CD4-positive, alpha-beta memory T cell (primary cell): Measurements from ENCODE around the gene SYT7. TPM values are rescaled to one million over a fixed set of nuclear protein-coding genes. Genes with fewer than 3 reads are reported as not detected.

Experiments used
- CTCF ChIA-PET: fragments of 350-600 bp; sonication (Branson Sonifier 250); formaldehyde crosslinking; loops from one replicate; lab custom pipeline; 2021; ENCODE audit warnings: inconsistent platforms; ENCODE audit not compliant: partially characterized antibody; lab: Charles Lee
- POLR2A ChIA-PET: fragments of 350-600 bp; sonication (Branson Sonifier 250); formaldehyde crosslinking; loops from one replicate; lab custom pipeline; 2021; ENCODE audit not compliant: partially characterized antibody; lab: Charles Lee
- DNase-seq, 5 donors: peaks; one replicate each; pipeline versions ENCODE4 v3.0.0 to v3.0.0-alpha.2; 2020 to 2022; ENCODE audit warnings: mixed read lengths in 1 of 5
- H3K27ac ChIP-seq: one replicate; pipeline ENCODE4 v1.7.0; 2013; ENCODE audit warnings: low read depth, low read length
- H3K27me3 ChIP-seq: 2 replicates; pipeline ENCODE4 v1.7.0; 2013; ENCODE audit warnings: mild to moderate bottlenecking, low read length, moderate library complexity; ENCODE audit not compliant: insufficient read depth
- H3K36me3 ChIP-seq: 2 replicates; pipeline ENCODE4 v1.7.0; 2013; ENCODE audit warnings: mild to moderate bottlenecking, low read length, moderate library complexity; ENCODE audit not compliant: insufficient read depth
- H3K4me1 ChIP-seq: 2 replicates; pipeline ENCODE4 v1.7.0; 2013; ENCODE audit warnings: mild to moderate bottlenecking, low read length, moderate library complexity; ENCODE audit not compliant: insufficient read depth
- H3K4me3 ChIP-seq, 2 donors: one replicate each; pipeline ENCODE4 v1.7.0; 2013; ENCODE audit warnings: low read length in 2 of 2, mild to moderate bottlenecking in 1 of 2
- H3K9me3 ChIP-seq, 2 donors: one replicate each; pipeline ENCODE4 v1.7.0; 2013; ENCODE audit warnings: low read length in 2 of 2, control low read depth in 1 of 2; ENCODE audit not compliant: control insufficient read depth in 1 of 2
- H3K27ac Mint-ChIP-seq, 7 donors: one replicate each; pipeline ENCODE4 v1.8.0; 2020 to 2021; ENCODE audit warnings: mixed read lengths in 7 of 7, mild to moderate bottlenecking in 6 of 7, inconsistent platforms in 3 of 7, moderate library complexity in 3 of 7
- H3K27me3 Mint-ChIP-seq, 2 donors: one replicate each; pipeline ENCODE4 v1.8.0; 2020 to 2021; ENCODE audit warnings: mixed read lengths in 2 of 2
- H3K36me3 Mint-ChIP-seq, 2 donors: one replicate each; pipeline ENCODE4 v1.8.0; 2020 to 2021; ENCODE audit warnings: mixed read lengths in 2 of 2, inconsistent platforms in 1 of 2, mild to moderate bottlenecking in 1 of 2
- H3K4me1 Mint-ChIP-seq, 4 donors: one replicate each; pipeline ENCODE4 v1.8.0; 2020 to 2021; ENCODE audit warnings: mixed read lengths in 4 of 4, mild to moderate bottlenecking in 1 of 4
- H3K4me3 Mint-ChIP-seq, 8 donors: one replicate each; pipeline ENCODE4 v1.8.0; 2020 to 2021; ENCODE audit warnings: mixed read lengths in 8 of 8, mild to moderate bottlenecking in 7 of 8, moderate library complexity in 6 of 8, inconsistent platforms in 3 of 8
- H3K9me3 Mint-ChIP-seq, 8 donors: one replicate each; pipeline ENCODE4 v1.8.0; 2020 to 2021; ENCODE audit warnings: mixed read lengths in 8 of 8, mild to moderate bottlenecking in 5 of 8, inconsistent platforms in 3 of 8, moderate library complexity in 1 of 8
- intact Hi-C: fragments of 100-400 bp; cut with micrococcal nuclease; formaldehyde crosslinking; loops from one replicate; pipeline ENCODE4 v1.15.1; 2023
- polyA plus RNA-seq, 2 donors: library from polyadenylated mRNA; unstranded; fragments of 300-500 nt; fragmentation: Illumina TruSeq; gene quantifications; one replicate each; pipeline ENCODE4 v1.2.3, GENCODE V29; 2021
- total RNA-seq, 2 experiments: library from RNA; stranded (reverse); gene quantifications; one replicate each; pipeline ENCODE4 v1.2.3, GENCODE V29; 2021

The SYT7 gene
- total and polyA plus RNA-seq, 4 experiments from 2014 or later = not detected

GRCh38 chr11:61510166-61510919 is 70.5 kb downstream of the SYT7 start:
- ChIA-PET CTCF (interaction anchor here (1.5 kb wide), 1 partner anchor 7 kb away, joined by 3 read pairs; no protein-coding TSS in a partner anchor), POLR2A (interaction anchor here (1.2 kb wide), 1 partner anchor 174 kb away, joined by 3 read pairs; no protein-coding TSS in a partner anchor)
- H3K4me3 Mint-ChIP-seq = peak overlapping the region in 2 of 8 donors; percentile 17 to 33
- Histone ChIP-seq H3K4me1 (peaks cover 17% of the 10 kb centered on the region), H3K4me3 (no peak overlapping the region), H3K36me3 (no peaks in the 10 kb centered on the region), H3K9me3 (no peaks in the 10 kb centered on the region), H3K27ac (no peak overlapping the region), H3K27me3 (peaks cover 16% of the 10 kb centered on the region)
- peaks cover 26 to 33% of the 10 kb centered on the region in 2 donors for H3K27me3 Mint-ChIP-seq
- peaks cover 3 to 10% (median 6%) of the 10 kb centered on the region in 4 donors for H3K4me1 Mint-ChIP-seq
- no peaks in the 10 kb centered on the region for H3K9me3 Mint-ChIP-seq
- H3K36me3 Mint-ChIP-seq = no peaks in the 10 kb centered on the region
- no peak for DNase-seq
- intact Hi-C loops = no loop called here
- no peak overlapping the region for H3K27ac Mint-ChIP-seq

DNA sequence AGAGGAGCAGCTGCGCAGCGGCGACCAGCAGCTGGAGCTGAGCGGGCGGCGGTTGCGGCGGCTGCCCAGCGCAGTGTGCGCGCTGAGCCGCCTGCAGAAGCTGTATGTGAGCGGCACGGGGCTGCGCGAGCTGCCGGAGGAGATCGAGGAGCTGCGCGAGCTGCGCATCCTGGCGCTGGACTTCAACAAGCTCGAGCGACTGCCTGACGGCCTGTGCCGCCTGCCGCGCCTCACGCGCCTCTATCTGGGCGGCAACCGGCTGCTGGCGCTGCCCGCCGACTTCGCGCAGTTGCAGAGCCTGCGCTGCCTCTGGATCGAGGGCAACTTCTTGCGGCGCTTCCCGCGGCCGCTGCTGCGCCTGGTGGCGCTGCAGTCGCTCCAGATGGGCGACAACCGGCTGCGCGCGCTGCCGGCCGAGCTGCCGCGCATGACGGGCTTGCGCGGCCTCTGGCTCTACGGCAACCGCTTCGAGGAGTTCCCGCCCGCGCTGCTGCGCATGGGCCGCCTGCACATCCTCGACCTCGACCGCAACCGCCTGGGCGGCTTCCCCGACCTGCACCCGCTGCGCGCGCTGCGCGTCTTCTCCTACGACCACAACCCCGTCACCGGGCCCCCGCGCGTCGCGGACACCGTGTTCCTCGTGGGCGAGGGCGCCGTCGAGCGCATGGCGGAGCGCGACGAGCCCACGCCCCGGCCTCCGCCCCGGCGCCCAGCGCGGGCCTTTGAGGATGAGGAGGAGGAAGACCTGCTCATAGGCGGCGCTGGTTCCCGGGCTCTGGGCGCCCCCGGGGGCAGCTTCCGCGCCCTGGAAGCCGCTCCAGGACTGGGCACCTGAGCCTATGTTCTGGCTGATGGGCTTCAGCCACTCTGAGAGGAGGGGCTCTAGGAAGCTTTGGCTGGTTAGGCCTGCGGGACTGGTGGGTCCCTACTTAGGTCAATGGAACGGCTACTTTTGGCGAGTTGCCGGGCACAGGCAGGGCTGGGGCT is 71.5 kb downstream of the SYT7 start:
- H3K4me3 Mint-ChIP-seq = peak overlapping the region in 7 of 8 donors; percentile 17 to 64 (median 54)
- H3K4me1 Mint-ChIP-seq = peaks cover 3 to 10% (median 6%) of the 10 kb centered on the region in 4 donors
- no peaks in the 10 kb centered on the region for H3K9me3 Mint-ChIP-seq
- intact Hi-C loops = no loop called here
- POLR2A ChIA-PET = interaction anchor here (1.2 kb wide), 2 partner anchors 80 to 173 kb away, joined by 3 read pairs; partner anchors contain the start of gene CPSF7
- DNase-seq = peak; percentile 45 to 68 (median 60)
- CTCF ChIA-PET = interaction anchor here (0.6 to 1.5 kb wide), 3 partner anchors 8 to 234 kb away, joined by 3 read pairs; no protein-coding TSS in a partner anchor
- Histone ChIP-seq H3K27ac (no peak overlapping the region), H3K4me1 (peaks cover 17% of the 10 kb centered on the region), H3K36me3 (no peaks in the 10 kb centered on the region), H3K27me3 (peaks cover 16% of the 10 kb centered on the region), H3K9me3 (no peaks in the 10 kb centered on the region), H3K4me3 (peak overlapping the region; percentile 5 to 11)
- peaks cover 28 to 36% of the 10 kb centered on the region in 2 donors for H3K27me3 Mint-ChIP-seq
- no peaks in the 10 kb centered on the region for H3K36me3 Mint-ChIP-seq
- H3K27ac Mint-ChIP-seq = no peak overlapping the region

GRCh38 chr11:61507962-61508861 is 72.7 kb downstream of the SYT7 start, which contains the start of gene LRRC10B:
LRRC10B (plus strand) TSS chr11:61508749; CDS start chr11:61508999, 250 bp downstream.
- H3K27ac Mint-ChIP-seq = no peak within 1 kb of the TSS
- Histone ChIP-seq H3K4me1 (peaks cover 17% of the 10 kb centered on the region), H3K27me3 (peaks cover 16% of the 10 kb centered on the region), H3K36me3 (no peaks in the 10 kb centered on the region), H3K27ac (no peak within 1 kb of the TSS), H3K4me3 (peak within 1 kb of the TSS; percentile 5 to 11), H3K9me3 (no peaks in the 10 kb centered on the region)
- no peak for DNase-seq
- ChIA-PET CTCF (interaction anchor here (1.0 to 1.5 kb wide), 4 partner anchors 9 to 61 kb away, joined by 3 read pairs; no protein-coding TSS in a partner anchor), POLR2A (interaction anchor here (1.2 kb wide), 1 partner anchor 79 kb away, joined by 3 read pairs; the partner anchor contains the start of gene CPSF7)
- peak within 1 kb of the TSS; percentile 58 to 84 (median 70) for H3K4me3 Mint-ChIP-seq
- H3K4me1 Mint-ChIP-seq = peaks cover 3 to 10% (median 6%) of the 10 kb centered on the region in 4 donors
- H3K9me3 Mint-ChIP-seq = no peaks in the 10 kb centered on the region
- H3K36me3 Mint-ChIP-seq = no peaks in the 10 kb centered on the region
- H3K27me3 Mint-ChIP-seq = peaks cover 28 to 40% of the 10 kb centered on the region in 2 donors
- intact Hi-C loops = no loop called here

GRCh38 chr11:61507012-61507768 is 73.7 kb downstream of the SYT7 start:
- Histone ChIP-seq H3K4me3 (no peak overlapping the region), H3K4me1 (peaks cover 17% of the 10 kb centered on the region), H3K27ac (no peak overlapping the region), H3K27me3 (peaks cover 16% of the 10 kb centered on the region), H3K9me3 (no peaks in the 10 kb centered on the region), H3K36me3 (no peaks in the 10 kb centered on the region)
- H3K27ac Mint-ChIP-seq = no peak overlapping the region
- no peak for DNase-seq
- H3K27me3 Mint-ChIP-seq = peaks cover 28 to 32% of the 10 kb centered on the region in 2 donors
- peaks cover 3 to 10% (median 6%) of the 10 kb centered on the region in 4 donors for H3K4me1 Mint-ChIP-seq
- CTCF ChIA-PET = interaction anchor here (1.0 to 1.4 kb wide), 2 partner anchors 10 to 30 kb away, joined by 3 read pairs; no protein-coding TSS in a partner anchor
- peak overlapping the region in 1 of 8 donors; percentile 71 for H3K4me3 Mint-ChIP-seq
- POLR2A ChIA-PET = no interaction called here
- intact Hi-C loops = no loop called here
- no peaks in the 10 kb centered on the region for H3K36me3 Mint-ChIP-seq
- no peaks in the 10 kb centered on the region for H3K9me3 Mint-ChIP-seq

- Histone ChIP-seq H3K36me3 (no peaks in the 10 kb centered on the region), H3K27me3 (peaks cover 16% of the 10 kb centered on the region), H3K27ac (no peak overlapping the region), H3K4me1 (peaks cover 17% of the 10 kb centered on the region), H3K4me3 (no peak overlapping the region), H3K9me3 (no peaks in the 10 kb centered on the region)
- CTCF ChIA-PET = interaction anchor here (1.5 kb wide), 1 partner anchor 11 kb away, joined by 4 read pairs; no protein-coding TSS in a partner anchor
- H3K4me1 Mint-ChIP-seq = peaks cover 3 to 10% (median 6%) of the 10 kb centered on the region in 4 donors
- H3K27me3 Mint-ChIP-seq = peaks cover 22 to 25% of the 10 kb centered on the region in 2 donors
- H3K27ac Mint-ChIP-seq = no peak overlapping the region
- POLR2A ChIA-PET = no interaction called here
- no peak overlapping the region for H3K4me3 Mint-ChIP-seq
- no peaks in the 10 kb centered on the region for H3K36me3 Mint-ChIP-seq
- intact Hi-C loops = no loop called here
- no peaks in the 10 kb centered on the region for H3K9me3 Mint-ChIP-seq
- DNase-seq = no peak
Observed at GRCh38 chr11:61505640-61506155, 75.2 kb downstream of the SYT7 start.
